K562 (cell line): ENCODE results near the gene TMPRSS11E. TPM values are rescaled to one million over a fixed set of nuclear protein-coding genes. Genes with fewer than 3 reads are reported as not detected.

Experiments used
- ATAC-seq: fragments of 200-7000 bp; cut with Tn5 transposase; 3 replicates; pipeline ENCODE4 v1.9.1; 2020; ENCODE audit warnings: moderate library complexity
- BruUV-seq: library from RNA; stranded (reverse); fragments of 400-500 nt; replicated peaks from 2 replicates; lab custom pipeline; 2021; lab: Mats Ljungman, UMichigan
- CTCF ChIA-PET: fragments of 300-600 bp; formaldehyde crosslinking; extraction: SDS; loops from one replicate; lab custom pipeline; 2021; ENCODE audit warnings: low intra/inter-chr PET ratio; lab: Yijun Ruan, JAX
- POLR2A ChIA-PET: fragments of 300-600, 350-650 bp; sonication (Branson Sonifier 250); formaldehyde crosslinking; extraction: SDS; loops from one replicate; lab custom pipeline; 2021; ENCODE audit warnings: antibody characterized with exemption, inconsistent platforms; lab: Yijun Ruan, JAX
- DNase-seq, 4 experiments: peaks; one replicate each; pipeline versions ENCODE4 v3.0.0 to v3.0.0-alpha.2; 2011 to 2018; ENCODE audit warnings: low spot score in 3 of 4, mixed read lengths in 3 of 4; ENCODE audit errors: extremely low read depth in 1 of 4
- FAIRE-seq: peaks from 2 replicates; lab custom pipeline; 2011; peaks lifted over from hg19 to GRCh38; lab: Jason Lieb, UNC
- H2AFZ ChIP-seq: 2 replicates; pipeline ENCODE4 v1.6.0; 2011; ENCODE audit warnings: low read depth, low read length, control low read depth, inconsistent platforms
- H3K27ac ChIP-seq: fragments of 200-600 bp; 3 replicates; pipeline ENCODE4 v1.8.0; 2011; ENCODE audit warnings: low read depth, mild to moderate bottlenecking, control low read depth, inconsistent platforms, low read length, moderate library complexity, mixed read lengths; ENCODE audit errors: extremely low read depth
- H3K27me3 ChIP-seq, 2 experiments: fragments of 300-600 bp in 1 of 2; 2 replicates in 1 of 2; 3 replicates in 1 of 2; pipeline versions ENCODE4 v1.6.0 to v1.8.0; 2011; ENCODE audit warnings: inconsistent platforms in 2 of 2, low read length in 2 of 2, mild to moderate bottlenecking in 1 of 2, mixed read lengths in 1 of 2, moderate library complexity in 1 of 2; ENCODE audit not compliant: control insufficient read depth in 2 of 2, insufficient read depth in 2 of 2
- H3K36me3 ChIP-seq: fragments of 300-600 bp; 3 replicates; pipeline ENCODE4 v1.8.0; 2011; ENCODE audit warnings: mild to moderate bottlenecking, low read length, inconsistent platforms; ENCODE audit not compliant: control insufficient read depth, insufficient read depth
- H3K4me1 ChIP-seq, 2 experiments: fragments of 200-600 bp in 1 of 2; replicated peaks in 1 of 2; 2 replicates in 1 of 2; 3 replicates in 1 of 2; pipeline versions ENCODE4 v1.5.1 to v1.8.0; 2011; ENCODE audit warnings: inconsistent platforms in 2 of 2, low read length in 2 of 2, mild to moderate bottlenecking in 1 of 2, mixed read lengths in 1 of 2, moderate library complexity in 1 of 2; ENCODE audit not compliant: control insufficient read depth in 2 of 2, insufficient read depth in 2 of 2
- H3K4me2 ChIP-seq: 2 replicates; pipeline ENCODE4 v1.6.1; 2011; ENCODE audit warnings: low read length, control low read depth, inconsistent platforms, mixed read lengths; ENCODE audit not compliant: insufficient read depth
- H3K4me3 ChIP-seq: fragments of 200-600 bp; sonication (generic), shearing (Covaris generic); 2 replicates; pipeline ENCODE4 v1.5.1; 2016; ENCODE audit warnings: control low read depth, inconsistent platforms
- H3K79me2 ChIP-seq: fragments of 200-600 bp; 3 replicates; pipeline ENCODE4 v1.8.0; 2011; ENCODE audit warnings: low read length, inconsistent platforms; ENCODE audit not compliant: control insufficient read depth, insufficient read depth
- H3K9ac ChIP-seq, 2 experiments: 2 replicates each; pipeline versions ENCODE4 v1.6.0 to v1.6.1; 2011; ENCODE audit warnings: low read depth in 2 of 2, low read length in 2 of 2, control low read depth in 1 of 2, inconsistent platforms in 1 of 2, mild to moderate bottlenecking in 1 of 2, mixed read lengths in 1 of 2; ENCODE audit not compliant: insufficient read depth in 1 of 2
- H3K9me1 ChIP-seq: one replicate; pipeline ENCODE4 v1.6.0; 2011; ENCODE audit warnings: inconsistent platforms, mild to moderate bottlenecking, low read length, moderate library complexity; ENCODE audit not compliant: control insufficient read depth, insufficient read depth
- H3K9me3 ChIP-seq: replicated peaks from 2 replicates; pipeline ENCODE4 v1.5.1; 2011; ENCODE audit warnings: low read depth, low read length, inconsistent platforms; ENCODE audit not compliant: control insufficient read depth, insufficient read depth
- H4K20me1 ChIP-seq: replicated peaks from 2 replicates; pipeline ENCODE4 v1.6.1; 2011; ENCODE audit warnings: low read length, inconsistent platforms, mixed read lengths; ENCODE audit not compliant: control insufficient read depth, insufficient read depth
- DACH1 ChIP-seq: fragments of 450-650 bp; IDR thresholded peaks from 2 replicates; pipeline ENCODE4 v1.6.1; 2018; ENCODE audit not compliant: partially characterized antibody
- MEIS2 ChIP-seq: fragments of 450-650 bp; IDR thresholded peaks from 2 replicates; pipeline ENCODE4 v1.6.1; 2014; ENCODE audit warnings: mild to moderate bottlenecking; ENCODE audit not compliant: partially characterized antibody
- MTA3 ChIP-seq: fragments of 450-650 bp; formaldehyde crosslinking; IDR thresholded peaks from 2 replicates; pipeline ENCODE4 v1.6.1; 2017; ENCODE audit warnings: mild to moderate bottlenecking, borderline replicate concordance
- NFIC ChIP-seq: fragments of 450-650 bp; IDR thresholded peaks from 2 replicates; pipeline ENCODE4 v1.6.1; 2017; ENCODE audit warnings: mild to moderate bottlenecking, inconsistent platforms
- NFIX ChIP-seq: fragments of 250-450 bp; sonication (Bioruptor Pico); IDR thresholded peaks from 2 replicates; pipeline ENCODE4 v1.4.0; 2020; ENCODE audit warnings: low read depth, mild to moderate bottlenecking, moderate library complexity
- RAD51 ChIP-seq: fragments of 450-650 bp; IDR thresholded peaks from 2 replicates; pipeline ENCODE4 v1.7.1; 2016; ENCODE audit warnings: low read depth, mild to moderate bottlenecking, borderline replicate concordance
- TCFL5 ChIP-seq: fragments of 250-450 bp; sonication (Bioruptor Pico); conservative IDR thresholded peaks from 2 replicates; pipeline ENCODE4 v1.6.1; 2021; ENCODE audit warnings: mild to moderate bottlenecking, moderate library complexity, matching md5 sums
- TSHZ1 ChIP-seq: fragments of 250-450 bp; sonication (Bioruptor Pico); IDR thresholded peaks from 2 replicates; pipeline ENCODE4 v1.4.0; 2020; ENCODE audit warnings: mild to moderate bottlenecking, moderate library complexity
- USF1 ChIP-seq: sonication (generic); formaldehyde crosslinking; IDR thresholded peaks from 2 replicates; pipeline ENCODE4 v1.9.0; 2022; ENCODE audit warnings: mild to moderate bottlenecking, missing genetic modification reagents
- WGBS: fragments of 100-300 bp; shearing (Covaris generic); methylation state at CpG from one replicate; pipeline ENCODE4 v1.1.6; 2016; ENCODE audit warnings: low coverage, mixed read lengths; ENCODE audit not compliant: insufficient coverage; ENCODE audit errors: missing lambda C conversion rate; 5-methylcytosine and 5-hydroxymethylcytosine counted together
- in situ Hi-C: fragments of 300-500 bp; cut with MboI; formaldehyde crosslinking; loops from 4 replicates; pipeline ENCODE4 v1.15.0; 2018; ENCODE audit warnings: inconsistent platforms, mixed read lengths
- intact Hi-C: fragments of 100-400 bp; cut with micrococcal nuclease; formaldehyde crosslinking; loops from 2 replicates; pipeline ENCODE4 v1.14.2; 2022
- polyA plus RNA-seq, 8 experiments: library from polyadenylated mRNA; depleted of rRNA in 4 of 8; stranded (reverse) in 5 of 8; unstranded in 3 of 8; fragments of >200 nt; fragmentation: Nextera tagmentation in 2 of 8; fragmentation: Illumina TruSeq in 1 of 8; extraction: Ambion mirVana in 2 of 8; extraction: Trizol in 1 of 8; gene quantifications; 2 replicates each; pipeline versions ENCODE4 v1.2.1 to v1.2.3, GENCODE V29; 2011 to 2014; ENCODE audit warnings: inconsistent platforms in 1 of 8, missing spikeins in 1 of 8
- total RNA-seq, 7 experiments: library from RNA; depleted of rRNA in 6 of 7; stranded (reverse); fragments of >200 nt in 6 of 7; fragmentation: Illumina TruSeq in 2 of 7; extraction: Trizol in 2 of 7; gene quantifications; 2 replicates each; pipeline versions ENCODE4 v1.2.1 to v1.2.3, GENCODE V29; 2011 to 2021; ENCODE audit warnings: low replicate concordance in 1 of 7
- TF ChIP-seq, protein P1 (sequence below): sonication (generic); formaldehyde crosslinking; IDR thresholded peaks from 2 replicates; pipeline ENCODE4 v1.8.1; 2023; ENCODE audit warnings: mild to moderate bottlenecking, missing genetic modification reagents

Gene TMPRSS11E
- total and polyA plus RNA-seq, 9 of the 15 experiments (the other 6 are each of a cell fraction or from before 2014, with no cell fraction given), result not detected

- H3K4me2 ChIP-seq, result no peak overlapping the region
- intact Hi-C loops (loop anchor here (10.0 kb wide), 2 partner anchors 184 to 534 kb away; partner anchors contain the start of gene UGT2B15), in situ Hi-C loops (no loop called here)
- no peak overlapping the region for H2AFZ ChIP-seq
- ATAC-seq (no peak), DNase-seq (peak in 1 of 4 experiments; percentile 17), FAIRE-seq (no peak)
- H3K27me3 ChIP-seq, result no peaks in the 10 kb centered on the region
- no peak overlapping the region for H3K4me3 ChIP-seq
- H3K79me2 ChIP-seq, result no peaks in the 10 kb centered on the region
- H3K9me3 ChIP-seq, result no peaks in the 10 kb centered on the region
- no peaks in the 10 kb centered on the region for H3K9me1 ChIP-seq
- WGBS, result 0% methylated on average over 6 of the region's 6 CpGs
- POLR2A ChIA-PET, result no interaction called here
- no peaks in the 10 kb centered on the region for H3K4me1 ChIP-seq
- TF ChIP-seq NFIX (CRISPR knock-in tag), result peak; percentile 77
- peak; percentile 93 for TF ChIP-seq NFIC
- TF ChIP-seq MEIS2, result no peak
- no peak for TF ChIP-seq DACH1
- no peak for TF ChIP-seq TCFL5
- TF ChIP-seq MTA3, result no peak
- no peaks in the 10 kb centered on the region for H3K36me3 ChIP-seq
- H3K9ac ChIP-seq, result no peak overlapping the region
- H4K20me1 ChIP-seq, result no peaks in the 10 kb centered on the region
- no TSS peak for BruUV-seq
- CTCF ChIA-PET, result no interaction called here
- no peak overlapping the region for H3K27ac ChIP-seq
These were observed 43.7 kb downstream of the TMPRSS11E start for GRCh38 chr4:68490826-68491457.

DNA sequence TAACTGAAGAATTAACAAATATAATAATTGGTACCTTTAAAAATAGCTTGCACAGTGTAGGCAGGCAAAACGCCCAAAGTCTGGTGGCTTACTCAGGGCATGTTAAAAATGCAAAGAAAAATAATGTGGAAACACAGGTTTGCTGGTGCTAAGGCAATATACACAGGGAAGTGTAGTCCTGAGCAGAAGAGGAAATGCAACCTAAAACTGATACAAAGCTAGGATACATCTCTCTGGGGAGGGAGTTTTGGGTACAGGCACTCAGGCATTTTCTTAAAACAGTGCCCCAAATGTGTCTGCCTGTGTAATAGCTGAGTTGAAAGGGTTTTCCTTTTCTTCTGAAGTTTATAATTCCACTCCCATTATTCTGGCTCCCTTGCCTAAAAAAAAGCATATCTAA is 47.4 kb downstream of the TMPRSS11E start:
- in situ Hi-C loops, result no loop called here
- ChIA-PET CTCF (no interaction called here), POLR2A (no interaction called here)
- WGBS, result 0% methylated on average over 1 of the region's 1 CpG
- H3K36me3 ChIP-seq, result no peaks in the 10 kb centered on the region
- FAIRE-seq (no peak), ATAC-seq (no peak), DNase-seq (no peak)
- no peak overlapping the region for H3K9ac ChIP-seq
- no peaks in the 10 kb centered on the region for H3K4me1 ChIP-seq
- no TSS peak for BruUV-seq
- no peaks in the 10 kb centered on the region for H4K20me1 ChIP-seq
- no peaks in the 10 kb centered on the region for H3K27me3 ChIP-seq
- no peak overlapping the region for H3K27ac ChIP-seq
- H3K4me2 ChIP-seq, result no peak overlapping the region
- H3K79me2 ChIP-seq, result no peaks in the 10 kb centered on the region
- intact Hi-C loops, result loop anchor here (5.0 to 10.0 kb wide), 4 partner anchors 180 to 1388 kb away; partner anchors contain the start of gene UGT2B15
- H2AFZ ChIP-seq, result no peak overlapping the region
- H3K9me1 ChIP-seq, result no peaks in the 10 kb centered on the region
- H3K4me3 ChIP-seq, result no peak overlapping the region
- H3K9me3 ChIP-seq, result no peaks in the 10 kb centered on the region
- TF ChIP-seq RAD51, result no peak
- TF ChIP-seq, protein P1, sequence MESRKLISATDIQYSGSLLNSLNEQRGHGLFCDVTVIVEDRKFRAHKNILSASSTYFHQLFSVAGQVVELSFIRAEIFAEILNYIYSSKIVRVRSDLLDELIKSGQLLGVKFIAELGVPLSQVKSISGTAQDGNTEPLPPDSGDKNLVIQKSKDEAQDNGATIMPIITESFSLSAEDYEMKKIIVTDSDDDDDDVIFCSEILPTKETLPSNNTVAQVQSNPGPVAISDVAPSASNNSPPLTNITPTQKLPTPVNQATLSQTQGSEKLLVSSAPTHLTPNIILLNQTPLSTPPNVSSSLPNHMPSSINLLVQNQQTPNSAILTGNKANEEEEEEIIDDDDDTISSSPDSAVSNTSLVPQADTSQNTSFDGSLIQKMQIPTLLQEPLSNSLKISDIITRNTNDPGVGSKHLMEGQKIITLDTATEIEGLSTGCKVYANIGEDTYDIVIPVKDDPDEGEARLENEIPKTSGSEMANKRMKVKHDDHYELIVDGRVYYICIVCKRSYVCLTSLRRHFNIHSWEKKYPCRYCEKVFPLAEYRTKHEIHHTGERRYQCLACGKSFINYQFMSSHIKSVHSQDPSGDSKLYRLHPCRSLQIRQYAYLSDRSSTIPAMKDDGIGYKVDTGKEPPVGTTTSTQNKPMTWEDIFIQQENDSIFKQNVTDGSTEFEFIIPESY (CRISPR knock-in tag), result no peak
- TF ChIP-seq USF1 (CRISPR knock-in tag), result no peak
- TF ChIP-seq TSHZ1, result no peak
